Smooth muscle cell (in vitro differentiated cells): ENCODE results near the gene GPR68. TPM values are rescaled to one million over a fixed set of nuclear protein-coding genes. Genes with fewer than 3 reads are reported as not detected.

Experiments used
- DNase-seq: peaks from one replicate; lab custom pipeline; 2025; ENCODE audit not compliant: unreplicated experiment; lab: John Stamatoyannopoulos, UW
- H2AFZ ChIP-seq: fragments of 200-600 bp; sonication (generic); 2 replicates; pipeline ENCODE4 v1.6.0; 2016; ENCODE audit warnings: antibody characterized with exemption, low read depth, mild to moderate bottlenecking
- H3F3A ChIP-seq: fragments of 200-600 bp; sonication (generic); 2 replicates; pipeline ENCODE4 v1.6.0; 2017; ENCODE audit warnings: antibody characterized with exemption, low read depth
- H3K27ac ChIP-seq: fragments of 200-600 bp; sonication (generic); 2 replicates; pipeline ENCODE4 v1.5.1; 2016; ENCODE audit warnings: low read depth, mild to moderate bottlenecking
- H3K27me3 ChIP-seq: fragments of 200-600 bp; sonication (generic); 2 replicates; pipeline ENCODE4 v1.6.1; 2016; ENCODE audit warnings: low read depth, mild to moderate bottlenecking
- H3K36me3 ChIP-seq: fragments of 200-600 bp; sonication (generic); 2 replicates; pipeline ENCODE4 v1.5.1; 2016; ENCODE audit warnings: low read depth
- H3K4me1 ChIP-seq: fragments of 200-600 bp; sonication (generic); 2 replicates; pipeline ENCODE4 v1.5.1; 2016; ENCODE audit warnings: low read depth
- H3K4me2 ChIP-seq: fragments of 200-600 bp; sonication (generic); 2 replicates; pipeline ENCODE4 v1.6.0; 2016; ENCODE audit warnings: mild to moderate bottlenecking
- H3K4me3 ChIP-seq: fragments of 200-600 bp; sonication (generic); 2 replicates; pipeline ENCODE4 v1.5.1; 2016; ENCODE audit warnings: mild to moderate bottlenecking
- H3K79me2 ChIP-seq: fragments of 200-600 bp; sonication (generic); 2 replicates; pipeline ENCODE4 v1.6.0; 2016; ENCODE audit warnings: low read depth, mild to moderate bottlenecking
- H3K9ac ChIP-seq: fragments of 200-600 bp; sonication (generic); 2 replicates; pipeline ENCODE4 v1.6.0; 2016; ENCODE audit warnings: low read depth
- H3K9me3 ChIP-seq: fragments of 200-600 bp; sonication (generic); replicated peaks from 2 replicates; pipeline ENCODE4 v1.5.1; 2016; ENCODE audit warnings: low read depth
- H4K20me1 ChIP-seq: fragments of 200-600 bp; sonication (generic); 2 replicates; pipeline ENCODE4 v1.6.0; 2016; ENCODE audit warnings: low read depth
- WGBS: methylation state at CpG from one replicate; pipeline ENCODE4 v1.1.7; 2016; ENCODE audit warnings: low lambda C conversion rate; 5-methylcytosine and 5-hydroxymethylcytosine counted together
- polyA plus RNA-seq: library from polyadenylated mRNA; unstranded; fragments of >200 nt; fragmentation: Nextera tagmentation; extraction: Ambion mirVana; gene quantifications from 2 replicates; pipeline ENCODE4 v1.2.1, GENCODE V29; 2016
- total RNA-seq: library from RNA; depleted of rRNA; stranded (reverse); fragments of >200 nt; gene quantifications from 2 replicates; pipeline ENCODE4 v1.2.3, GENCODE V29; 2014
- TF ChIP-seq, protein P1 (sequence below): fragments of 200-600 bp; sonication (generic); IDR thresholded peaks from 2 replicates; pipeline ENCODE4 v1.5.1; 2017; ENCODE audit warnings: borderline replicate concordance, mild to moderate bottlenecking, antibody characterized with exemption; ENCODE audit not compliant: insufficient read depth, poor library complexity, severe bottlenecking

GPR68 gene
- total and polyA plus RNA-seq, 2 experiments from 2014 or later: 3.2 to 4.4 TPM

DNA sequence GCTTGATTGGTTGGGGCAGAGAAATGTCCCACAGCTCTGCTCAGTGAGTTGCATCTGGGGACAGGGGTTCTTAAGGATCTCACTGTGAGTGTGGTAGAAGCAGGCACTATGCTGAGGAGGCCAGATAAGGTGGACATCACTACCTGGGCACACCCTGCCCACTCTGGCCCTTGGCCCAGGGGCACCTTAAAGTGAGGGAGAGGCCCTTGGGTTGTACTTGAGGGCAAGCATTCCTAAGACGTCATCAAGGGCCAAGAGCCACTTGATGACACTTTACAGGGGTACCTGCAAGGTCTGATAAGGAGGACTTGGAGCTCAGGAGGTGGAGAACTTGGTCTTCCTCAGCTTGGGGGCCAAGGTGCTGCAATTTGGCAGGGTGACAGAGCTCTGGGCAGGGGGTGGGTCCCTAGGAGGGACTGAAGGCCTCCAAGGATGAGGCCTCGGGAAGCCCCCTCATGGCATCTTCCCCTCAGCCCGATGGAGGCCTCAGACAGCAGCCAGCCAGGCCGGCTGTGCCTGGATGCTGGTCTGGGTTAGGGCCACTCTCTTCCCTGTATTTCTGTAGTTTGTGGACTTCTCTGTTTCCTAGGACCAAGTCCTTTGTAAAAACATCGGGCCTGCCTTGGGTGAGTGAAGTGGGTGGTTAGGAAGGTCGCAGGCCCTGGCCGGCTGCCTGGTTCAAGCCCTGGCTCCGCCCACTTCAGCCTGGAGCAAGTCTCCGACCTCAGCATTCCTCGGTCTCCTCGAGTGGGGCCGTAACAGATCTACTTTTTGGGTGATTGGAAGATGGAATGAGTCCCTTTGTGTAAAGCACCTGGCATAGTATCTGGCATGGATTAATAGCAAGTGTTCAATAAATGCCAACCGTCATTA, 24.8 kb downstream of the GPR68 start:
- Histone ChIP-seq H2AFZ (no peak overlapping the region), H3K27me3 (no peaks in the 10 kb centered on the region), H3K36me3 (no peaks in the 10 kb centered on the region), H4K20me1 (no peaks in the 10 kb centered on the region), H3K27ac (no peak overlapping the region), H3K4me1 (no peaks in the 10 kb centered on the region), H3K9me3 (no peaks in the 10 kb centered on the region), H3F3A (no peaks in the 10 kb centered on the region), H3K4me2 (no peak overlapping the region), H3K4me3 (no peak overlapping the region), H3K9ac (no peak overlapping the region), H3K79me2 (no peaks in the 10 kb centered on the region)
- 77% methylated on average over 13 of the region's 13 CpGs for WGBS
- DNase-seq: no peak
- TF ChIP-seq, protein P1, sequence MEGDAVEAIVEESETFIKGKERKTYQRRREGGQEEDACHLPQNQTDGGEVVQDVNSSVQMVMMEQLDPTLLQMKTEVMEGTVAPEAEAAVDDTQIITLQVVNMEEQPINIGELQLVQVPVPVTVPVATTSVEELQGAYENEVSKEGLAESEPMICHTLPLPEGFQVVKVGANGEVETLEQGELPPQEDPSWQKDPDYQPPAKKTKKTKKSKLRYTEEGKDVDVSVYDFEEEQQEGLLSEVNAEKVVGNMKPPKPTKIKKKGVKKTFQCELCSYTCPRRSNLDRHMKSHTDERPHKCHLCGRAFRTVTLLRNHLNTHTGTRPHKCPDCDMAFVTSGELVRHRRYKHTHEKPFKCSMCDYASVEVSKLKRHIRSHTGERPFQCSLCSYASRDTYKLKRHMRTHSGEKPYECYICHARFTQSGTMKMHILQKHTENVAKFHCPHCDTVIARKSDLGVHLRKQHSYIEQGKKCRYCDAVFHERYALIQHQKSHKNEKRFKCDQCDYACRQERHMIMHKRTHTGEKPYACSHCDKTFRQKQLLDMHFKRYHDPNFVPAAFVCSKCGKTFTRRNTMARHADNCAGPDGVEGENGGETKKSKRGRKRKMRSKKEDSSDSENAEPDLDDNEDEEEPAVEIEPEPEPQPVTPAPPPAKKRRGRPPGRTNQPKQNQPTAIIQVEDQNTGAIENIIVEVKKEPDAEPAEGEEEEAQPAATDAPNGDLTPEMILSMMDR: no peak

DNA sequence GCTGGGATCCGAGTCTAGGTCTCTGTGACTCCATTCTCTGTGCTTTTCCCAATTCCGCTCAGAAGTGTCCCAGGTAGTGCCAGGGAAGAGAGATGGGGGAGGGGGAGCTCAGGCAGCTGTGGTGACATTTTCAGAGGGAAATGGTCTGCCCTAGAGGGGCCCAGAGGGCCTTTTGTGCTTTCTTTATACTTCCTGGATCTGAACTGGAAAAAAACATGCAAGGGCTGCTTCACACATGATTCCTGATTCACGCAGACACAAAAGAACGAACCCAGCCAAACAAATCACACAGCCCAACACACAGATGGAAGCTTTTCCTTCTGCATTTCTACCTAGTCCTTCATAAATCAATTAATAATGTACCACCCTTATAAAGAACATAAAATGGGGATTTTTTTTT, 26.5 kb downstream of the GPR68 start:
- TF ChIP-seq, protein P1: no peak
- Histone ChIP-seq H3K9ac (no peak overlapping the region), H3K36me3 (no peaks in the 10 kb centered on the region), H3K4me1 (no peaks in the 10 kb centered on the region), H4K20me1 (no peaks in the 10 kb centered on the region), H3K27ac (no peak overlapping the region), H3K4me3 (no peak overlapping the region), H3K9me3 (no peaks in the 10 kb centered on the region), H3K79me2 (no peaks in the 10 kb centered on the region), H3F3A (no peaks in the 10 kb centered on the region), H3K4me2 (no peak overlapping the region), H3K27me3 (no peaks in the 10 kb centered on the region), H2AFZ (no peak overlapping the region)
- DNase-seq: no peak
- WGBS: 94% methylated on average over 4 of the region's 4 CpGs

DNA sequence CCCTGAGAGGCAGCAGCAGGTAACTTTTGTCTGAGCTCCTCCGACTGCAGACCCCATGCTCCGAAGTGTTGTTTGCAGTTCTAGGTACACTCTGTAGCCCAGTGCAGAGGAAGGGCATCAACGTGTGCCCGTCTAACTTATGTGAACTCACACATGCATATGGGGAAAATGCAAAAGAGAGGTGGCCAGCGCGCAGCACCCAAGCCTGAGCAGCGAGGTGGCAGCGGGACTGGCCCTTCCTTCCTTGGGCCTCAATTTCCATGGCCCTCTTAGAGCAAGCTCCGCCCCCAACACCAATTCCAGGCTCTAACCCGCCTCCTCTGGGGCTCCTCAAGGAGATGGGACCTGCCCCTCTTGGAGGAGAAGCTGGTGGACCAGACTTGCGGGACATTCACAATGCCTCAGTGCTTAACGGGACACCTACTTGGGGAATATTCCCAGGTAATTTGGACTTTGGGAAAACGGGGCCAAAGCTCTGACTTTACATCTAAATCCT, 27.7 kb downstream of the GPR68 start:
- H3K27ac ChIP-seq: no peak overlapping the region
- H3K27me3 ChIP-seq: no peaks in the 10 kb centered on the region
- H3K4me2 ChIP-seq: no peak overlapping the region
- H3K9ac ChIP-seq: no peak overlapping the region
- H2AFZ ChIP-seq: no peak overlapping the region
- no peaks in the 10 kb centered on the region for H3K79me2 ChIP-seq
- H3K4me3 ChIP-seq: no peak overlapping the region
- TF ChIP-seq, protein P1: no peak
- H3K36me3 ChIP-seq: no peaks in the 10 kb centered on the region
- H3F3A ChIP-seq: no peaks in the 10 kb centered on the region
- H4K20me1 ChIP-seq: no peaks in the 10 kb centered on the region
- no peaks in the 10 kb centered on the region for H3K4me1 ChIP-seq
- 97% methylated on average over 13 of the region's 13 CpGs for WGBS
- no peak for DNase-seq
- H3K9me3 ChIP-seq: no peaks in the 10 kb centered on the region
